GM21717 (cell line): ENCODE results near the gene EPHB2.
"Not testable (repeated sequence)": the region's sequence is repeated elsewhere in the genome, so short reads cannot be mapped to it uniquely, and the experiment has no call there.

Source experiments
- ATAC-seq: cut with Tn5 transposase; IDR thresholded peaks from one replicate; pipeline ENCODE4 v1.9.1; 2021; ENCODE audit warnings: mild to moderate bottlenecking, moderate library complexity; ENCODE audit not compliant: unreplicated experiment

Gene EPHB2

GRCh38 chr1:22831729-22832413, 121.2 kb downstream of the EPHB2 start:
- no peak for ATAC-seq

GRCh38 chr1:22832414-22832786, 121.8 kb downstream of the EPHB2 start:
- ATAC-seq, result no peak

DNA sequence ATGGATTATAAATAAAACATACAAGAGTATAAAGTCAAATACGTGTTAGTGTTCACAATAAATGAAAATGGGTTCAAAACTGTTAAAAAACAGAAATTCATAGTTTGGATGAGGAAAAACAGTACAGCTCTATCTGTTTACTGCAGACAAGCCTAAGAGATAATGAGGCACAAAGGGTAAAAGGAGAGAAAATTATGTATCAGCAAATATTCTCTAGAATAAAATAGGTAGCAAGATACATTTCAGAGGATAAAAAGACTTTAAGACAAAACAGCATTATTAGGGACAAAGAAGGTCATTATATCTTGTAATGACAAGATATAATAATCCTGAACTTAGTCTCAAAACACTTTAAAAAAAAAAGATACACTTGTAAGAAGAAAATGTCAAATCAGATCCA, 123.1 kb downstream of the EPHB2 start:
- ATAC-seq, result no peak

- not testable (repeated sequence) for ATAC-seq
These were observed 123.8 kb downstream of the EPHB2 start for GRCh38 chr1:22834420-22834819.

- ATAC-seq, result no peak
These were observed 125.1 kb downstream of the EPHB2 start for GRCh38 chr1:22835636-22836319.

GRCh38 chr1:22836850-22837249, 126.2 kb downstream of the EPHB2 start:
- ATAC-seq, result no peak

DNA sequence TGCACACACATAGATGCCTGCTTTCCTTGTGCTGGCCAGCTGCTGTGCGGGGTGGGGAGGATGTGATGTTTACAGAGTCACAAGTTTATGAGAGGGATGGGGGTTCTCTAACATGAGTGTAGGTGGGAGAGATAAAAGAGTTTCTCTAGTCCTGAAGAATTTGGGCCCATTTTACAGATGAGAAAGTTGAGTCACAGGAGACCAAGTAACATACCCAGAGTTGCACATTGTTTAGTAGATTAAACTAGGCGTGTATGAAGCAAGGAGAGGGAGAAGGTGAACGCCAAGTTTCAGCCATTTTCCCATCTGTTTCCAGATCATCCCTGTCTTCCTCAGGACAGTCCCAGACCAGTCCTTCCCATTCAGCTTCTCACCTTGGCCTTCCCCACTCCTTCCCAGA, 126.7 kb downstream of the EPHB2 start:
- ATAC-seq, result no peak

DNA sequence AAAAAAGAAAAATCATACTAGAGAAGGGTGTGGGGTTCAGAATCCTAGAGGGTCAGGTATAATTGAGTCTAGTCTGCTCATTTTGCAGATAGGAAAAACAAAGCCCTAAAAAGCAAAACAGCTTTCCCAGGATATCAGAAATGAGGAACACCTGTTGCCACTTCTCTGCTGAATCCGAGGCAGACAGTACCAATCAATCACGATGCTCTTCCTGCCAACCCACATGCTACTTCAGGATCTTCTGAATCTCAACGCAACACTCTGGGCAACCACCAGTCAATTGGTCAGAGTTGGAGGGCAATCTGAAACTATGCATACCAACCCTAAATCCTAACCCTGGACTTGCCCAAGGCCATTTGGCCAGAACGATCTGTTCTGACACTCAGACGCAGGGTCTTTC, 128.3 kb downstream of the EPHB2 start:
- no peak for ATAC-seq

- ATAC-seq, result no peak
These were observed 129.2 kb downstream of the EPHB2 start for GRCh38 chr1:22839806-22840205.

DNA sequence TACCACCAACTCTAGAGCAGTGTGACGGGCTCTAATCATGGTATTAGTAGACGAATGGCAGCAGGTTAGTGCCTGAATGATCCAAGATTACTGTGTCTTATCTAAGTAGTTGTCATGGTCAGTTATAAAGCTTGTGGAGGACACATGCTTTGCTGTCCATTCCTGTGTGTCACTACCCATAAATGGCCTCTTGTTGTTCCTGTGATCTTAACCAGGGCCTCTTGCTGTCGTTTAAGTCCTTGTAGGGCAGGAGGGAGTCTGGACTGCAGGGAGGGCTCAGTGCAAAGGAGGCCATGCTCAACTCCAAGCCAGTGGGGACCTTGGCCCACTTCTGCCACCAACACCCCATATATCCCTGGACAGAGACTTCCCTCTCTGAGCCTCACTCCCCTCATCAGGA, 130.5 kb downstream of the EPHB2 start:
- ATAC-seq, result no peak

DNA sequence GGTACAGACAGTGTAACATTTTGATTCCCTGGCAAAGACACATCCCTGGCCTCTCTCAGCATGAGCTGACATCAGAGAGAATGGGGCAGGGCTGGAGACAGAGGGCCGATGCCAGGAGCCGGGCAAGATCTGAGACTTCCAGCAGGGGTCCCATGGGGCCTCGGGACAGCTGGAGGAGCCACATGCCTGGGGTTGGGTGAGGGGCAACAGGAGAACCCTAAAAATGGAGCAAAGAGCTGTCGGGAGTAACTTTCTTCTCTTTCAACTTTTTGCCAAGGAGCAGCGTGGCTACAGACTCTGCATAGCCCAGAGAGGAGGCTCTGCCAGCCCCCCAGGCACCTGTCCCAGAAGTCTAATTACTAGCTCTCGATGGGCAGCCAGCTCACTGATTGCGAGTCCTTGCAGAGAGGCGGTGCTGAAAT, 131.2 kb downstream of the EPHB2 start:
- no peak for ATAC-seq

- not testable (repeated sequence) for ATAC-seq
These were observed 133.0 kb downstream of the EPHB2 start for GRCh38 chr1:22843441-22844183.

DNA sequence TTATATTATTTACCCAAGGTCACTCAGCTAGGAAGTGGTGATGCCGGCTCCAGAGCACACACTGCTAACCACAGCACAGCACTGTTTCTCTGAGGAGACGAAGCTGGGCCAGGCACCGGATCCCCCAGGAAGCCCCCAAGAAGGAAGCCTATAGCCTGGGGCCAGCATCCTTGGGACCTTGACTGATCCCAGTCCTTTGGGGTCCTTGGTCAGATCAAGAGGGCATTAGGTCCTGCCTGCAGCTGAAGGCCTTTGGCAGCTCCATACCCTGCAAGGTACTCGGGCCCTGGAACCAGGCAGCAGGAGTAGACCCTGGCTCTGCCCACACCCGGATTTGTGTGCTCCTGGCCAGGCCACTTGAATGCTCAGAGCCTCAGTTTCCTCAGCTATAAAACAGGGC, 134.0 kb downstream of the EPHB2 start:
- ATAC-seq, result no peak

GRCh38 chr1:22845398-22845935, 134.8 kb downstream of the EPHB2 start:
- no peak for ATAC-seq

DNA sequence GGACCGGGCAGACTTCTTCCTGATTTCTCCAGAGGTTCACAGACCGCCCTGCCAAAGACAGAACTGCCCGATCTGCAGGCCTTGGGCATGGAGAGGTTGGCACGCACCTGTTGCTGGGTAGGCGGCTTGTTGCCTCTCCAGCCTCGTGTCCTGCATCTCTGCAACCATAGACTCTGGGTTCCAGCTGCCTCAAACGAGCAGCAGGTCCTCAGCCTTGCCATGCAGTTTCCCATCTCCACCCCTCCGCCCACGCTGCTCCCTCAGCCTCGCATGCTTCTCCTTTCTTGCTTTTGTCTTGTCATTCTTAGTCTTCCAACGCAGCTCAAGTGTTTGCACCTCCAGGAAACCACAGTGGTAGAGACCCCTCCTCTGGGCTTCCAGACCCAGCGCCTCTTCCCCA, 135.8 kb downstream of the EPHB2 start:
- no peak for ATAC-seq

- ATAC-seq, result no peak
These were observed 136.6 kb downstream of the EPHB2 start for GRCh38 chr1:22847249-22847648.

DNA sequence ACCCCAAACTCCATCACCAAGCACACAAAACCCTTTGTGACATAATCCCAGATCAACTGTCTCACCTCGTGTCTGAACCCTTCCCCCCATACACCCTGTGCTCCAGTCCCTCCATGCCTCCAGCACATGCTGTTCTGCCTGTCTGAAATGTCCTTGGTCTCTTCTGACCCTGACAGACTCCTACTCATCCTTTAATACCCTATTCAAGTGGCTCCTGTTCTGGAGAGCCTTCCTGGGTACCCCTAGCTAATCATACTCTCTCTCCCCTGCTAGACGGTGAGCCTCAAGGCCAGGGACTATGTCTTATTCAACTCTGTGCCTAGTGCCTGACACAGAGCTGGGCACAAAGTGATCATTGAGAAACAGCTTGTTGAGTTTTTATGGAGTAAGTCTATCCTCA, 137.1 kb downstream of the EPHB2 start:
- no peak for ATAC-seq

GRCh38 chr1:22848405-22848804, 137.8 kb downstream of the EPHB2 start:
- no peak for ATAC-seq

DNA sequence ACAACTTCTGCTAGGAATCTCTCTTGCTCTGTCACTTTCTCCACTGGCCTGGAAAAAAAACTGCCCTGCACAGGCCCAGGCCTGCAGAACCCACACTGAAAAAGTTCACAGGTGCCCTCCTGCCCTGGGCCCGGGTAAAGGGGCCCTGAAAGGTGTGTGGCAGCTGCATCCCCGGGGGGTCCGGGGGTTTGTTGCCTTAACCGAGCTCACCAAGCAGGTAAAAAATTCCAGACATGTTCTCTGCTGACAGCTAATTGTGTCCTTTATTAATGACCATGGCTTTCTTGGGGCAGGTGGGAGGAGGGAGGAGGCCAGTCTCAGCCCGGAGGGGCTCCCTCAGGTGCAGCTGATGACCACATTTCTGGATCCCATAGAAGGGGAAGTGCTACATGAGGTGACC, 139.1 kb downstream of the EPHB2 start:
- ATAC-seq, result no peak

DNA sequence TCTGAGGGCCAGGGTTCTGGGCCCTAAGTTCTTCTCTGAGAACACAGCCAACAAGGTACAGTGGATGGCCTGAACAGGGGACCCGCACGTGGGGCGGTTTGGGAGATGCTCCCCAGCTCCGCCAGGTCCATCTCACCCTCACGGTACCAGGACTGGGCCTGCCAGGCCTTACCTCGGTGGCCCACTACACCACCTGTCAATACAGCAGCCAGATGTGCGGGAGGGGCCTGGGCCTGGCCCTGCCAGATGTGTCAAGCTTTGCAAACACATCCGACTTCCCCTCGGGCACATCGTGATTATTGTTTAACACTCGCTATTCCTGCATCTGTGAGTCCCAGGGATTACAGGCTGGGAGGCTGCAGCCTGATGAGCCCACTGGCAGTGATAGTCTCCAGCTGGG, 139.6 kb downstream of the EPHB2 start:
- ATAC-seq, result no peak

GRCh38 chr1:22850681-22851080, 140.0 kb downstream of the EPHB2 start:
- ATAC-seq, result no peak

DNA sequence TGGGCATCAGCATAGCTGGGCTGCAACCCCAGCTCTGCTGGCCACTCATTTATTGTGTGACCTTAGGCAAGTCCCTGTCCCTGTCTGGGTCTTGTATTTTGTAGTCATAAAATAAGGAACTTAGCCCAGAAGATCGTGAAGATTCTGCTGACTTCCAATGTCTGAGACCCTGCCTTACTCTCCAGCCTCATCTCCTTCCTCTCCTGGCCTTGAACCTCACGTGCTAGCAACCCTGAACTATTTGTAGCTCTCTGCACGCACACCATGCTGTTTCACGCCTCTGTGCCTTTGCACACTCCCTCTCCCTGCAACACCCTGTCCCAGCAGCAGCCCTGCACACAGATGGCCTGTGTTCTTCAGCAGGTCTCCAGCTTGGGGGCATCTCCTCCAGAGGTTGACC, 140.9 kb downstream of the EPHB2 start:
- ATAC-seq, result no peak
